GM20431 (cell line): ENCODE results near the gene PARVG.

Experiments
- in situ Hi-C: fragments of 300-500 bp; cut with MseI, MboI; formaldehyde crosslinking; loops from one replicate; pipeline ENCODE4 v1.15.0; 2020; ENCODE audit warnings: low sequenced_read_pairs; ENCODE audit not compliant: unreplicated experiment

PARVG gene

DNA sequence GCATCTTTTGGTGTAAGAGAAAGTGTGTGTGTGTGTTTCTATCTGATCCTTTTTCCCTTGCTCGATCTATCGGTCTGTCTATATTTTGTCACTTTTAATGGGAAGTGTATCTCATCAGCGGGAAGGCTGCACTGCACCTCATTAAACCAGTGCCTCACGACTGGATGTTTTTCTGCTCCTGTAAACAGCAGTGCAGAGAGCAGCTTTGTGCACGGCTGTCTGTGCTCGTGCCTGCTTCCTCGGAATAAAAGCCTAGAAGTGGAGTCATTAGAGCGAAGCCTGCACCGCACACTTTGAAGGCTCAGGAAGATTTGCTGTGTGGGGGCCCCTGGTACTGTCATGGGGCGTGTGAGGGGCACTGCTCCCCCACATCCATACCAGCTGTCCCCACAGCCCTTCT, 27.0 kb upstream of the PARVG start:
- in situ Hi-C loops, result no loop called here

DNA sequence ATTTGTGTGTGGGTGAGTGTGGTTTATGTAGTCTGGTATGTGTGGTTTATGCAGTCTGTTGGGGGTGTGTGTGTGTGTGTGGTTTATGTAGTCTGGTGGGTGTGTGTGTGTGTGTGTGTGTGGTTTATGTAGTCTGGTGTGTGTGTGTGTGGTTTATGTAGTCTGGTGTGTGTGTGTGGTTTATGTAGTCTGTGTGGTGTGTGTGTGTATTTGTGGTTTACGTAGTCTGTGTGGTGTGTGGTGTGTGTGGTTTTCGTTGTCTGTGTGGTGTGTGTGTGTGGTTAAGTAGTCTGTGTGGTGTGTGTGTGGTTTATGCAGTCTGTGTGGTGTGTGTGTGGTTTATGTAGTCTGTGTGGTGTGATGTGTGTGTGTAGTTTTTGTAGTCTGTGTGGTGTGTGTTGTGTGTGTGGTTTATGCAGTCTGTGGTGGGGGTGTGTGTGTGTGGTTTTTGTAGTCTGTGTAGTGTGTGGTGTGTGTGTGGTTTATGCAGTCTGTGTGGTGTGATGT, 26.2 kb upstream of the PARVG start:
- in situ Hi-C loops, result no loop called here

DNA sequence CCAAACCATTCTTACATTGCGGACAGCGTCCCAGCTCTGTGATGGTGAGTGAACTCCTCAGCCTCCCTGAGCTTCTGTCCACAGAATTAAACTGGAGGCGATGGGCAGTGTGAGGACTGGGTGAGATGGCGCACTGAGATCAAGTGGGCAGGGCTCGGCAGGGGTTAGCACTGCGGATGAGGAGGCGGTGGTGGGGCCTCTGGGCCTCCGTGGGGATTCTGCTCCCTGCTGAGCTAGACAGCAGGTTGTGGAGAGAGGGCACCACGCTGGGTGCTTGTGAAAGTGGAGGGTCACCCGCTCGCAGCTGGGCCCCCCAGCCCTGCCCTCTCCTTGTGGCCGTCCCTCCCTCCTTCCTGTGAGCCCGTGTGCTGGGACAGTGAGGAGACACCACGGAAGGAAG, 25.6 kb upstream of the PARVG start:
- in situ Hi-C loops, result no loop called here

DNA sequence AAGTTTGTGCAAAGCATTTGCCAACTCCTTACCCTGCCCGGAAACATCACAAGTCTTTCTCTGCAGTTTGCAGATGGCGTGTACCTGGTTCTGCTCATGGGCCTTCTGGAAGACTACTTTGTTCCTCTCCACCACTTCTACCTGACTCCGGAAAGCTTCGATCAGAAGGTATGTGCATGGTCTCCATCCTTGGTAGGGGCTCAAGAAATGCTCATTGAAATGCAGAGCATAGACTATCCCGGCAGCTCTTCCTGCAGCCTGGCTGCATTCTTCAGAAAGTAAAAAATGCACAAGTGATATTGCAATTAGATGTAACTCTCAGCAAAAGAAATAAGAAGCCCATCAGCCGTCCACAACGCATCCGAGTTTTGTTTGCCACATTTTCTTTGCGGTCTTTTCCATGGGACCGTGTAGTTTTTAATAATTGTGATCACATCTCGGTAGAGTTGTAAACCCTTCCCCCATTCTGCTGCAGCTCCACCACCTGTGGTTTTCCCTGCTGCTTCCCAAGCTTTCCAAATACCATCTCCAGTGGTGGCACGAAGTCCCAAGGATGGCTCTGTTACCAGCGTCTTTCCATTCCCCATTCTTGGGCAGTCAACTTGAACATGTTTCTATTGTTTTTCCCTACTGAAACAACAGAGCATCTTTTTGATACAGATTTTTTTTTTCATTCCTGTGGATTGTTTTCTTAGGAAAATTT, 22.7 kb upstream of the PARVG start:
- in situ Hi-C loops, result no loop called here

DNA sequence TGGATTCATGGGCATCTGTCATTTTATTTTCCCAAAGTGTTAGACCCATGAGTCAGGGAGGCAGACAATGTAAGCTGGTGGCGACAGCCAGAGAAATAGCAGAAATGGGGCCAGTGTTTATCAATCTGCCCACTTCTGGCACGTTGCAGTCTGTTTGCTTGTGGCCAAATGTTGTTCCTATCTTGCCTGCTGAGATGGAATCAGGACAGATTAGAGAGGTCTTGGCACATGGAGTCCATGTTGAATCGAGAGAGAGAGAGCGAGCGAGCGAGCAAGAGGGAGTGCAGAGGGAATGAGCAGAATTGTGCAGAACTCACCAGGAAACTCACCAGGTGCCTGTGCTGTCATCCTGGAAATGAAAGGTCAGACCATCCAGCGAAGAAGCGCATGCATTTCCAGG, 21.9 kb upstream of the PARVG start:
- in situ Hi-C loops, result no loop called here

DNA sequence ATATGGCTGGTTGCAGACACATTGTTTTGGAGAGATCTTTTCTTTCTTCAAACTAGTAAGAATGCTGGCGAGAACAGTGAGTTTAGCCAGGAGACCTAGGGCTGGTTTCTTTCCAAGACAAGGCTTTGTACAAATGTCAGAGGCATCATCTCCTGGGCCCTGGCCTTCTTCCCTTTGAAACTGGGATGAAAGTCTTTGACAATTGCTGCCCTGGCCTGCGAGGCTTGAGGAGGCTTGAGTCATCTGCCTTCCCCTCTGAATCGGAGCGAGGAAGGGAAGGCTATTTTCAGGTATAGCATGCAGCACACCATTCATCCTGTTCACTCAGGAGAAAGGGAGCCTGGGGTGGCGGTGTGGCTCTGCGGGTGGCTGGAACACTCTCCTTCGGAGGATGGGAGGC, 21.5 kb upstream of the PARVG start:
- in situ Hi-C loops, result no loop called here

DNA sequence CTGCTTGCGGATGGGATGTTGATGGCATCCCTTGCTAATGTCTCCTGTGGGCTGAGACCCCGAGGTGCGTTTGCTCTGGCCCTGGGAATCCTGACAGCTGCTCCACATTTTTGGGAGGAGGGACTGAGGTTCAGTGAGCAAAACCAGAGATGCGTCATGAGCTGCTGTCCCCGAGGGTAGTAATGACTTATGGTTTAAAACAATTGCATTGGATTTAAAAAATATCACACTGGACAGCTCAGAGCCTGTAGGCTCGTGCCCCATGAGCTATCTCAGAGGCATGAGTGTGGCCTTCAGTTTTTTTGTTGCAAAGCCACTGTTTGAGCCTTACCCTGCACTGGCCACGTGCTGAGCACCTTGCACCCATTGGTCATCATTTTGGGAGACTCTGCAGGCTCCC, 20.9 kb upstream of the PARVG start:
- in situ Hi-C loops, result no loop called here

DNA sequence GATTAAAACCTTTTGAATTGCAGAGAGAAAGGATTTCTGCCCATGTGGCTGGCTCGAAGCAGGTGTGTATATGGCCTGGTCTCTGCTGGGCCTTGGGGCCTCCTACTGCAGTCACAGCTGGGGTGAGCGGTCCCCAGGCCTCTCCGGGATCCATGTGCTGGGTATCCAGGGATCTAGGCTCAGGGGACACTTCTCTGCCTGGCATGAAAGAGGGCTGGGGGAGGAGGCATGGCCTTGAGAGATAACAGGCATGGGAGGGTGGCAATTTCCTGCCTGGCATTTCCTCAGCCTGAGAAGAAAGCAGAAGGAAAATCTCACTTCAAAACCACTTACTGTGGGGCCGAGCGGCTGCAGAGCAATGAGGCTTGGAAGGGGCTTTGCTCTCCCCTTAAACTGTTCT, 20.3 kb upstream of the PARVG start:
- in situ Hi-C loops, result no loop called here

DNA sequence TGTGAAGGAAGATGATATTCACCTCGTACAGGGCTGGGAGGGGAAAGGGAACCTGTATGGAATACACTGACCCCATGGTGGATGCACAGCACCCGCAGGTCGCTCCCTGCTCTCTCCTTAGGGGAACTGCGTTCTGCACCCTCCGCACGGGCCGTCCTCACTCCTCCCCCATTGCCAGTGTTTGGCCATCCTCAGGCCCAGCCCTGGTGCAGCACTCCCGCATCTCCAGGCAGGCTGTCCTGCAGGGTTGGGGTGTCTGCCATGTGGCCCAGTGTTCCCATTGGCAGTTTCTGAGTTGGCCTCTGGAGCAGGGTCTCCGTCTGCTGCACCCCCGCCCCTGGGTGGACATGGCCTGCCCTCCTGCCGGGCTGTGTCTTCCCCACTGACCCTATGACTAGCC, 19.1 kb upstream of the PARVG start:
- in situ Hi-C loops, result no loop called here

DNA sequence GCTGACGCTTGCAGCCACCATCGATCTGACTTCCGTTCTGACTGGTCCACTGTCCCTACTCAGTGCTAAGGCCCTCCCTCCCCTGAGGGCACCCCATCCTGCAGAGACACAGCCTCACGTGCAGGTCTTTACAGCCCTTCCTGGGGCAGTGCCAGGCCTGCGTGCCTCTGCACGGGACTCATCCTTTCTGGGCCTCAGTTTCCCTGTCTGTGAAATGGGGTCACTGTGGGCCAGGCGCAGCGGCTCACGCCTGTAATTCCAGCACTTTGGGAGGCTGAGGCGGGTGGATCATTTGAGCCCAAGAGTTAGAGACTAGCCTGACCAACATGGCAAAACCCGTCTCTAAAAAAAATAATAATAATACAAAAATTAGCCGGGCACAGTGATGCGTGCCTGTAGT, 17.8 kb upstream of the PARVG start:
- in situ Hi-C loops, result no loop called here

DNA sequence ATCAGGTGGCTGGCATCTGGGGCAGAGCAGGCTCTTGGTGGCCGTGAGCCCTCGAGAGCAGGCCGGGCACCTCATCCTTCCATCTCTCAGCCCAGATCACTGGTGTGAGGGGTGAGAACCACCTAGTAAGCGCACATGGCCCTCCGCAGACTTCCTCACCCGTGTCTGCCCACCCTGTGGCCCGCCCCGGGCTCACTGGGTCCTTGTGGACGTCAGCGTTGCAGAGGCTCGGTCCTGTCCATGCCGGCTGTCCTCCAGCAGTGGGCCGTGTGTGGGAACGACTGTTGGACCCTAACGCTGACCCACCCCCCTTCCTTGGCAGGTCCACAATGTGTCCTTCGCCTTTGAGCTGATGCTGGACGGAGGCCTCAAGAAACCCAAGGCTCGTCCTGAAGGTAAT, 17.2 kb upstream of the PARVG start:
- in situ Hi-C loops, result no loop called here

DNA sequence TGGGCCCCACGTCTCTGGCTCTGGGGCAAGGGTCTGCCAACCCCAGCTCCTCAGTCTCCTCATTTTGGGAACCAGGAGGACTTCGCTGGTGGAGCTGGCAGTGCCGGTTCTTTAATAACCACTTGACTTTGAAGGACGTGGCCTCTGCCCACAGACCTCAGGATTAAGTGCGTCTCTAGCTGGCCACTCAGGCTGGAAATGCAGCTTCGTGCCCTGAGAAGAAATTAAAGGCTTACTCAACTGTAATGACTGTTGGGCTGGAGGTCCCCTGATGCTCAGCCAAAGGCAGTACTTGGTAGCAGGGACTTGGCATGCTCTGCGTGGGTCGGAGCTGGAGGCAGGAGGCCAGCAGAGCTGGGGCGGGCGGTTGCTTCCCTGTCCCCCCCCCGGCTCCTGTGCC, 16.7 kb upstream of the PARVG start:
- in situ Hi-C loops, result no loop called here

DNA sequence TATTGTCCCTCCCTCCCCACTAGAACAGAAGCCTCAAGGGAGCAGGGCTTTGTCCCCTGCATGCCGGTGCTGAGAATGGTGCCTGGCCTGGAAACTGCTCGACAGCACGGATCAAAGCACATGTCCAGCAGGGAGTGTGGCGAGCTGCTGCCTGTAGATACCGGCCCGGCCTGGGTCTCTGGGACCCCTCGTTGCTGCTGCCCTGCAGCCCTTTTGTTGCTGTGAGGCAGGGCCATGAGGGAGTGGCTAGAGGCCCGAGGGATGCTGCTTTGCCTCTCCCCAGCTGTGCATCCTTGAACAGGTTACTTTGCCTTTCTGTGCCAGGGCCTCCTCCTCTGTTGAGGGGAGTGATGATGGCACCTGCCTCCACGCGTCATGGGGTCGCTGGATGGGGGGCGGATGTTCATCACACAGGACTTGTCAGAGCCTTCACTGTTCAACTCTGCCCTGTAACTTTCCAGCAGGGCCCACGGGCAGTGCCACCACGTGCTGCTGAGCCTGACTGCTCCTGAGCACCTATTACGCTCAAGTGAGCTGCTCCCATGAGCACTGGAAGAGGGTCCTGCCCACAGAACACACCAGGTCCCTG, 15.3 kb upstream of the PARVG start:
- in situ Hi-C loops, result no loop called here

DNA sequence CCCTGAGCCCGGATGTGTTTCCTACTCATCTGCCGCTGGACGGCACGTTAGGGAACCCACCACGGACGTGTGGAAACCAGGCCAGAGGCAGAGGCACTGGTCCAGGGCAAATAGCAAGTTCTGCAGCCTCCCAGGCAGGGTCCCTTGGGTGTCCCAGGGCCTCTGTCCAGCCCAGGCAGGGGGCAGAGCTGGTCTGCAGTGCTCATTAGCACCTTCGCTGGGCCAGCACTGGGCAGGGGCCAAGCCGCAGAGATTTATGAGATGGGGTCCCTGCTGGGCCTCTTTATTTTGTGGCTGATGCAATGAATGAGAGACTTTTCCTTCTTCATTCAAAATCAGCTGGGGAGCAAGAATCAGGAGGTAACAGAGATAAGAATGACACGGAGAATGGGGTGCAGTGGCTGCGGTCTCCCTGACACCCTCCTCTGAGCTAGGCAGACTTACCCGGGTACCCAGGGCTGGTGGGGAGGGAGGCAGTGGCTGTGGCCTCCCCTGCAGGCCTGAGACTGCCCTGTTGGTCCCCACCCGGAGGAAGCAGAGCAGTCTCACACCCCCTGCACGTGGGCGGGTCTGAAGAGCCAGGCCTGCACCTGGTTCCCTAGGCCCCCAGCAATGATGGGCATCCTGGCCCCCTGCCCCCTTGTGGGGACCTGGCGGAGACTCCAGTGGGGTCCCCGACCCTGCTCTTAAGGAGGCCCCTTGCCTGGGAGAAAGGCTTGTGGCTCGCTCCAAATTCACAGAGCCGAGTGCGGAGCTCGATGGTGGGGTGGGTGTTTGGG, 14.0 kb upstream of the PARVG start:
- in situ Hi-C loops, result no loop called here

DNA sequence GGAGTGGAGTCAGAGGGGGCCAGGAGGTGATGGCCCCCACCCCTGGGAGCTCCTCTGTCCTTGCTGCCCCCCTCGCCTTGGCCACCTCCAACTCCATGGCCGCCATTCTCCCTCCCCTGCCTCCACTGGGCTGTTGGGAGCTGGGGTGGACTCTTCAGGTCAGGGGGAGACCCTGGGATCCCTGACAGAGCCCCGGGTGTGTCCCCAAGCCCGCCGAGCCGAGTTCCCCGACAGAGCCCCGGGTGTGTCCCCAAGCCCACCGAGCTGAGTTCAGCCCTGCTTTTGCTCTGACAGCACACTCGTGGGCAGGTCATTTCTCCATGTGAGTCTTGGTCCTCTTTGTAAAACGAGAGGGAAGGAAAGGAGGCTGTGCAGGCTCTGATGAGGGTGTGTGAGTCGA, 13.2 kb upstream of the PARVG start:
- in situ Hi-C loops, result no loop called here

DNA sequence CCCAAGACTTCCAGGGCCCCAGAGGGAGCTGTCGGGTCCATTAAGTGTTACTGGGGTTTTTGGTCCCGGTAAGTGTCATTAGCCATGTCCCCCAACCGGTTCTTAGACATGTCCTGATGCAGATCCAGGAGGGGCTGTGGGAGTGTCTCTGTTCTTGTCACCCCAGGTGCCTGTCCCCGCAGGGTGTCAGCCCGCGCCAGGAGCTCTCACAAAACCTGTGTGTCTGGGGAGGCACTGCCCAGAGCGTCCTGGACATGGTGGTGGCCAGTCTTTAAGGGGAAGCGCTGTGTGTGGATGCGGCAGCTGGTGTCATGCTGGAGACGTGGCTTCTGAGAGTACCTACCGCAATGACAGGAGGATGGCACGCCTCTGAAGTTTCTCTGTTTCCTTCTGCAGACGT, 12.5 kb upstream of the PARVG start:
- in situ Hi-C loops, result no loop called here

DNA sequence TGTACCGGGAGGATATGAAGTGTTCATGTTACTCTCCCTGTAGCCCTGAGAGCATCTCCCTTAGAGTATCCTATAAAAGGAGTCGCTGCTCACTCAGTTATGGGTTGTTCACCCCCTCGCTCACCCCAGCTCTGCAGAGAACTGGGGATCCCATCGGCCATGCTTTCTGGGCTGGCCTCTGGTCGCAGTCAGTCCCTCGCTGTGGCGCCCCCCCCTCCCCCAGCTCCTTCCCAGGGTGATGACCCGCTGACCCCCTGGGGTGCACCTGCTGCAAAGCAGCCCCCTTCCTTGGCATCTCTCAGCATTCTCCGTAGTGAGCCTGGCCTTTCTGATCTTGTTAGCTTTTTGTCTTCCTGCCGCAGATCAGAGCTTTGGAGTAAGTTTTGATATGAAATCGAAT, 10.3 kb upstream of the PARVG start:
- in situ Hi-C loops, result no loop called here

DNA sequence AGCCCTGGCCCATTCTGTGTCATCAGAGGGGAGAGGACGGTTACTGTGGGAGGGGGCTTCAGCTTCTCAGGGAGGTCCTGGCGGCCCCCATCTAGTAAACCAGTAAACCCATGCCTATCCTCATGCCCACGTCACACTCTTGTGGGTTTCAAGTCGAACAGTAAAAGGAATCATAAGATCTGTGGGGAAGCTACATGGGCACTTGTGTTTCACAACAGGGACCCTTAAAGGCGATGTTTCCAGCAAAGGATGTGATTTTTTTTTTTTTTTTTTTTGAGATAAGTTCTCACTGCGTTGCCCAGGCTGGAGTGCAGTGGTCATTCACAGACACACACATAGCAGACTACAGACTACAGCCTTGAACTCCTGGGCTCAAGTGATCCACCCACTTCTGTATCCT, 9.2 kb upstream of the PARVG start:
- in situ Hi-C loops, result no loop called here

DNA sequence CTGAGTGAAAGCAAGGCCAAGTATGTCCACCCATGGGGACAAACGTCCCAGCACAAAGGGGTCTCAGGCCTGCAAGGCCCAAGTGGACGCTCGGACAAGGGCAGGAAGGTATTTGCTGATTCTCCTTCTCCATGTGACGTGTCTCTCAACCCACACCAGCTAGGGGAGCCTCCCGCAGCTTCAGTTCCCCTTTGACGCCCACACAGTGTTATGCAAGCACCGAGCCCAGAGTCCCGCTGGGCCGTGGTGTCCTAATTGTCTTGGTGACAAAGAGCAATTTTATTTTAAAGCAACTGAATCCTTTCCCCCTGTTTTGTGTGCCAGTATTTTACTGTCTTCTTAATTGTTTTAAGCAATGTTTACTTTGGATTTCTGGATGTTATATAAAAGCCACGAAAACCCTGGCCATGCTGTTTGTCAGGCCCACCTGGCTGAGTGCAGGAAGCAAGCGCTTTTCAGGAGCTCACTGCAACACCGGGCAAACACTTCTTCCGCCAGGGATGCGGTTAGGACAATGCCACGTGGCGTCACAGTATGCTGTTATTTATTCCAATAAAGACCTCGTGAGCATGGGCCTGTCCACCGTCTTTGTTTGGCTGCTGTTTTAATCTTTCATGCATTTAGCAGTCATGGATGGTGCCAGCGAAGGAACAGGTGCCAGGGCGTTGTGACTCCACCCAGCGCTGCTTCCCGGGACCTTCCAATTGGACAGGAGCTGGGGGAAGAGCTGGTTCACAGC, 8.2 kb upstream of the PARVG start:
- in situ Hi-C loops, result no loop called here

DNA sequence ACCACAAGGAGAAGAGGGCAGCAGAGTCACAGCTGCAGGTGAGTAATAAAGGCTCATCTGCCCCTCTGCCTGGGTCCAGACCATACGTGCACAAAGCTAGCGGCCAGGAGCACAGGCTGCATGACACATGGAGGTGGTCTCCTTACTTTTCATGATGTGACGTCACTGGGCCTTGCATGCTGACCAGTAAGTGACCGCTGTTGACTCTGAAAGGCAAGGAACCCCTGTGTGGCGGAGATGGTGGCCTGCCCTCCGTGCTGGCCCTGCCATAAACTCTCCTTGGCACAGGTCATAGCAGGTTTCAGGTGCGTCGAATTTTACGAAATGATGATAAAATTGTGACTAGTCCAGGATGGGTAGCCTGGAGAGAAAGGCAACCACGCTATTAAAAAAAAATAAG, 7.6 kb upstream of the PARVG start:
- in situ Hi-C loops, result no loop called here

DNA sequence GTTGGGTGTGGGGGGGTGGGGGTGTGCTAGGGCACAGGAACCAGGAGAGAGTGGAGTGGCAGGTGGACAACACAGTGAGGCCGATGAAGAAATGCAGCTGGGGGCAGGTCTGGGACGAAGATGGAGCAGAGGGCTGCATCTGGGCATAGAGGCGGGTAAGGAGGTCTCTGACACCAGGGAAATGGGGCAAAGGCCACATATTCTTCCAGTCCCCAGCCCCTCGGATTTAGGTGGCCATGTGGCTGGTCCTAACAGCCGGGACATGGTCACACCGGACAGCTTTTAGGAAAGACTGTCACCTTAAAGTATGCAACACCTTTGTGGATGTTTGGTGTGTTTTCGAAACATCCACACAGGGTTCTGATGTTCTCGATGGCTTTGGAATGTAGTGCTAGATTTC, 5.0 kb upstream of the PARVG start:
- in situ Hi-C loops, result no loop called here
